Limb (tissue), 2 donors: ENCODE data around the gene GPR152.
"Not testable (repeated sequence)": the region's sequence is repeated elsewhere in the genome, so short reads cannot be mapped to it uniquely, and the experiment has no call there.

Experiments used
- DNase-seq, 2 donors: peaks; one replicate each; pipeline ENCODE4 v3.0.0-alpha.2; 2016; ENCODE audit errors: extremely low spot score in 2 of 2

GPR152 gene

GRCh38 chr11:67428052-67429001 is 24.2 kb downstream of the GPR152 start, which contains the start of gene RPS6KB2:
Gene RPS6KB2, plus strand, starts transcription at chr11:67428494. Its CDS starts 52 bp downstream, at chr11:67428546.
- peak; percentile 97 to 100 for DNase-seq

- DNase-seq: not testable (repeated sequence)
Observed at GRCh38 chr11:67427364-67427859, 25.1 kb downstream of the GPR152 start.

- no peak for DNase-seq
Observed at GRCh38 chr11:67423891-67424613, 28.5 kb downstream of the GPR152 start.

GRCh38 chr11:67423466-67423865 is 29.1 kb downstream of the GPR152 start:
- no peak for DNase-seq

- no peak for DNase-seq
Observed at GRCh38 chr11:67422891-67423290, 29.6 kb downstream of the GPR152 start.

GRCh38 chr11:67421430-67422031 is 31.0 kb downstream of the GPR152 start:
- DNase-seq: no peak

GRCh38 chr11:67420646-67421429 is 31.7 kb downstream of the GPR152 start:
- DNase-seq: peak; percentile 92 to 99

GRCh38 chr11:67420147-67420645 is 32.3 kb downstream of the GPR152 start:
- no peak for DNase-seq

GRCh38 chr11:67419325-67420049 is 33.0 kb downstream of the GPR152 start:
- DNase-seq: no peak

- no peak for DNase-seq
Observed at GRCh38 chr11:67418476-67419281, 33.9 kb downstream of the GPR152 start.

GRCh38 chr11:67417425-67417824 is 35.1 kb downstream of the GPR152 start:
- DNase-seq: no peak

- no peak for DNase-seq
Observed at GRCh38 chr11:67416416-67417335, 35.9 kb downstream of the GPR152 start.

GRCh38 chr11:67415501-67416304 is 36.8 kb downstream of the GPR152 start, which contains the start of gene CARNS1:
Gene CARNS1, plus strand, starts transcription at chr11:67415678. Its CDS starts 522 bp downstream, at chr11:67416200.
- no peak for DNase-seq

GRCh38 chr11:67413266-67413849 is 39.2 kb downstream of the GPR152 start:
- DNase-seq: no peak

- no peak for DNase-seq
Observed at GRCh38 chr11:67412495-67413179, 39.9 kb downstream of the GPR152 start.

- no peak for DNase-seq
Observed at GRCh38 chr11:67411785-67412152, 40.8 kb downstream of the GPR152 start.
